Esophagus squamous epithelium (tissue), 5 donors: ENCODE measurements around the gene OTOS. TPM values are rescaled to one million over a fixed set of nuclear protein-coding genes. Genes with fewer than 3 reads are reported as not detected.
A peak's percentile ranks its signal among the peaks of the same experiment; 100 is the strongest.

Source experiments
- DNase-seq: peaks from one replicate; lab custom pipeline; 2025; lab: John Stamatoyannopoulos, UW
- H3K27ac ChIP-seq, 4 donors: fragments of 200-600 bp; sonication (generic); one replicate each; pipeline ENCODE4 v1.5.1; 2016 to 2019; ENCODE audit warnings: mild to moderate bottlenecking in 1 of 4
- H3K27me3 ChIP-seq, 4 donors: fragments of 200-600 bp; sonication (generic); 1 replicate in 3 of 4; 2 replicates in 1 of 4; pipeline versions ENCODE4 v1.5.1 to v1.6.0; 2017 to 2021; ENCODE audit warnings: antibody characterized with exemption in 1 of 4
- H3K36me3 ChIP-seq, 3 donors: fragments of 200-600 bp; sonication (generic); one replicate each; pipeline ENCODE4 v1.5.1; 2016 to 2019
- H3K4me1 ChIP-seq, 3 donors: fragments of 200-600 bp; sonication (generic); one replicate each; pipeline ENCODE4 v1.5.1; 2017 to 2019
- H3K4me3 ChIP-seq, 4 donors: fragments of 200-600 bp; sonication (generic); 1 replicate in 3 of 4; 2 replicates in 1 of 4; pipeline ENCODE4 v1.5.1; 2016 to 2019; ENCODE audit warnings: mild to moderate bottlenecking in 2 of 4, moderate library complexity in 1 of 4
- H3K9me3 ChIP-seq, 3 donors: fragments of 200-600 bp; sonication (generic); one replicate each; pipeline ENCODE4 v1.5.1; 2016 to 2019
- POLR2A ChIP-seq, 4 donors: fragments of 450-650 bp; IDR thresholded peaks; one replicate each; pipeline ENCODE4 v1.6.1; 2017; ENCODE audit warnings: antibody characterized with exemption in 4 of 4, mild to moderate bottlenecking in 4 of 4, moderate library complexity in 3 of 4
- WGBS, 2 donors: methylation state at CpG; one replicate each; pipeline ENCODE4 v1.1.5; 2018; 5-methylcytosine and 5-hydroxymethylcytosine counted together
- intact Hi-C: fragments of 100-400 bp; cut with DNase I; formaldehyde crosslinking; loops from one replicate; pipeline ENCODE4 v1.15.0; 2022
- total RNA-seq, 4 donors: library from RNA; depleted of rRNA; stranded (reverse); fragments of >200 nt; gene quantifications; one replicate each; pipeline ENCODE4 v1.1.0, GENCODE V29; 2016
- TF ChIP-seq, protein P1 (sequence below), 6 experiments: fragments of 450-650 bp in 4 of 6; fragments of 200-600 bp in 2 of 6; sonication (generic) in 2 of 6; IDR thresholded peaks; one replicate each; pipeline ENCODE4 v1.5.1; 2016 to 2019; ENCODE audit warnings: antibody characterized with exemption in 6 of 6, mild to moderate bottlenecking in 4 of 6, moderate library complexity in 4 of 6
- donor health status: DM: yes; HTN: yes; CAD: no.

The OTOS gene
- total RNA-seq, 4 donors from 2014 or later = not detected

DNA sequence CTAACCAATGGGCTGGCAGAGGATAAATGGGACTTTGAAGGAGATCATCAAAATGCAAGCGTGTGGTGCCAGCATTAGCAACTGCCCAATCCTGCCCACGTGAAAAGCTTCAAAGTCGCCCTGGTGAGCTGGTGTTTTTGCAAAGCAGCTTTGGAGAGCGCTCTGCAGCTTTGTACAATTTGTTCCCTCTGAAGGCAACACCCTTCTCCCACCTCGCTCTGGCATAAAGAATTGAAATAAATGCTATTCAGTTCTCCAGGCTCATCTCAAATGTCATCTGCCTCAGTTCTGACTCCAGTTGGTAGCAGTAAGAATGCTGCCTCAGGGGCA lies 7.8 kb downstream of the OTOS start:
- Histone ChIP-seq H3K4me1 (peaks cover 18 to 47% (median 32%) of the 10 kb centered on the region in 3 donors), H3K27ac (no peak overlapping the region), H3K9me3 (no peaks in the 10 kb centered on the region), H3K36me3 (peaks cover 19 to 62% (median 27%) of the 10 kb centered on the region in 3 donors), H3K4me3 (no peak overlapping the region), H3K27me3 (no peaks in the 10 kb centered on the region)
- TF ChIP-seq, protein P1, sequence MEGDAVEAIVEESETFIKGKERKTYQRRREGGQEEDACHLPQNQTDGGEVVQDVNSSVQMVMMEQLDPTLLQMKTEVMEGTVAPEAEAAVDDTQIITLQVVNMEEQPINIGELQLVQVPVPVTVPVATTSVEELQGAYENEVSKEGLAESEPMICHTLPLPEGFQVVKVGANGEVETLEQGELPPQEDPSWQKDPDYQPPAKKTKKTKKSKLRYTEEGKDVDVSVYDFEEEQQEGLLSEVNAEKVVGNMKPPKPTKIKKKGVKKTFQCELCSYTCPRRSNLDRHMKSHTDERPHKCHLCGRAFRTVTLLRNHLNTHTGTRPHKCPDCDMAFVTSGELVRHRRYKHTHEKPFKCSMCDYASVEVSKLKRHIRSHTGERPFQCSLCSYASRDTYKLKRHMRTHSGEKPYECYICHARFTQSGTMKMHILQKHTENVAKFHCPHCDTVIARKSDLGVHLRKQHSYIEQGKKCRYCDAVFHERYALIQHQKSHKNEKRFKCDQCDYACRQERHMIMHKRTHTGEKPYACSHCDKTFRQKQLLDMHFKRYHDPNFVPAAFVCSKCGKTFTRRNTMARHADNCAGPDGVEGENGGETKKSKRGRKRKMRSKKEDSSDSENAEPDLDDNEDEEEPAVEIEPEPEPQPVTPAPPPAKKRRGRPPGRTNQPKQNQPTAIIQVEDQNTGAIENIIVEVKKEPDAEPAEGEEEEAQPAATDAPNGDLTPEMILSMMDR (IDR thresholded peaks at IDR 0.05) = no peak
- no peak for TF ChIP-seq POLR2A (IDR thresholded peaks at IDR 0.05)
- DNase-seq = no peak
- WGBS, 2 donors = 90 to 91% methylated on average over 4 to 5 of the region's 5 CpGs
- intact Hi-C loops = no loop called here

GRCh38 chr2:240131941-240132650 lies 8.4 kb downstream of the OTOS start:
- Histone ChIP-seq H3K27ac (no peak overlapping the region), H3K36me3 (peaks cover 19 to 68% (median 27%) of the 10 kb centered on the region in 3 donors), H3K9me3 (no peaks in the 10 kb centered on the region), H3K27me3 (no peaks in the 10 kb centered on the region), H3K4me1 (peaks cover 18 to 46% (median 32%) of the 10 kb centered on the region in 3 donors), H3K4me3 (no peak overlapping the region)
- TF ChIP-seq POLR2A (IDR thresholded peaks at IDR 0.05) = no peak
- TF ChIP-seq, protein P1 (IDR thresholded peaks at IDR 0.05) = peak in 1 of 6 experiments; percentile 15
- DNase-seq = no peak
- intact Hi-C loops = no loop called here
- 88 to 92% methylated on average over 12 to 21 of the region's 22 CpGs for WGBS, 2 donors

DNA sequence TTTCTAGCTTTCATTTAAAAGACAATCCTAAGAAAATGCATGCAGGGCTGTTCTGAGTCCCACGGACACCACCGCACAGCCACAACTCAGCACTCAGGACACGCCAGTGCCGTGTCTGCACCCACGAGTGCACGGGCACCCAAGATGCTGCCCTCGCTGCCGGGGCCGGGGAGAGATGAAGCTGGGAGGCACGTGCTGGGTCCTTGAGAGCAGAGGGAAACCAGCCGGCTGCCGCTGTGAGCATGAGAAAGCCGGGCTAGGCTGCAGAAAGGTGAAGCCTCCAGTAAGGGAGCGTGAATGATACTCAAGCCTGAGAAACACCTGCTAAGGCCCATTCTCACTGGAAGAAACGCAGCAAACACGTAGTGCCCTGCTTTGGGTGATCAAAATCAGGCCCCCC lies 9.2 kb downstream of the OTOS start:
- no peak overlapping the region for H3K4me3 ChIP-seq
- no peak for DNase-seq
- 87 to 93% methylated on average over 13 to 14 of the region's 16 CpGs for WGBS, 2 donors
- H3K27ac ChIP-seq = no peak overlapping the region
- intact Hi-C loops = no loop called here
- TF ChIP-seq POLR2A (IDR thresholded peaks at IDR 0.05) = no peak
- TF ChIP-seq, protein P1 (IDR thresholded peaks at IDR 0.05) = no peak
- H3K36me3 ChIP-seq = peaks cover 19 to 72% (median 27%) of the 10 kb centered on the region in 3 donors
- peaks cover 18 to 39% (median 25%) of the 10 kb centered on the region in 3 donors for H3K4me1 ChIP-seq
- no peaks in the 10 kb centered on the region for H3K27me3 ChIP-seq
- H3K9me3 ChIP-seq = no peaks in the 10 kb centered on the region

DNA sequence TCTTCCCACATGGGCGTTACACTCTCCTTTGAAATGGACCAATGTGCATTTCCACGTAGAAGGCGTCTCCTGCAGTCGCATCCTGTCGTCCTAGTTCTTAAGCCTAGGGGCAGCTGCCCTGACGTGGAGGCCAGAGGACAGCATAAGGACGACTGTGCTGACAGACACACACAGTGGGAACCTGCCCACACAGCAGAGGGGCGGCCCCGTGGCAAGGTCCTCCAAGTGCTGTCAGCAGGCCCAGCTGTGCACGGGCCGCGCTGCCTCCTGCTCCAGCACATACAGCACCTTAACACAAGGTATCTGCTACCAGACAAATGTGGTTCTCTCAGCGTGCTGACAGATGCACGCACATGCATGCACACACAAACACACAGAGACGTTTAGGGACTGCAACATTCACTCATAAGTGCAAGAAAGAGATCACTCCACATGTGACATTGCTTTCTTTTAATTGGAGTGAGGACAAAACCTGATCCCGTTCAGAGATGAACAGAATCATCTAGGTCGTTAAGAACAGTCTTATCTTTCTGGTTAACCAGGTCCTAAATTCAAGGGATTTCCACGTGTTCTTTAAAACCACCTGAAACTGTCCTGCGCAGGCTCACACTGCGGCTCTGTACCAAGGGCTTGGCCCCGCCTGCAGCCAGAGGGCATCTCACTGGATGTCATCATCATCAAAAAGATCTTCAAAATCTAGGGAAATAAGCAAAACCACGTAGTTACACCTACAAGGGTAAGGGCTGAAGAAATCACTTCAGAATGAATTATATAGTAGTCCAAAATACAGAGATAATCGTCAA lies 9.9 kb downstream of the OTOS start:
- intact Hi-C loops = no loop called here
- Histone ChIP-seq H3K27ac (no peak overlapping the region), H3K4me3 (no peak overlapping the region), H3K9me3 (no peaks in the 10 kb centered on the region), H3K36me3 (peaks cover 19 to 78% (median 27%) of the 10 kb centered on the region in 3 donors), H3K27me3 (no peaks in the 10 kb centered on the region), H3K4me1 (peaks cover 18 to 37% (median 24%) of the 10 kb centered on the region in 3 donors)
- WGBS, 2 donors = 90 to 93% methylated on average over 11 to 17 of the region's 23 CpGs
- DNase-seq = no peak
- TF ChIP-seq, protein P1 (IDR thresholded peaks at IDR 0.05) = no peak
- no peak for TF ChIP-seq POLR2A (IDR thresholded peaks at IDR 0.05)
